HUDEP-2 (cell line): ENCODE results near the gene MRC1.
A peak's percentile ranks its signal among the peaks of the same experiment; 100 is the strongest.
"Not testable (repeated sequence)": the region's sequence is repeated elsewhere in the genome, so short reads cannot be mapped to it uniquely, and the experiment has no call there.

Source experiments
- DNase-seq, 76 experiments: peaks; one replicate each; lab custom pipeline; 2025; ENCODE audit not compliant: unreplicated experiment in 76 of 76; lab: John Stamatoyannopoulos, UW

The MRC1 gene

DNA sequence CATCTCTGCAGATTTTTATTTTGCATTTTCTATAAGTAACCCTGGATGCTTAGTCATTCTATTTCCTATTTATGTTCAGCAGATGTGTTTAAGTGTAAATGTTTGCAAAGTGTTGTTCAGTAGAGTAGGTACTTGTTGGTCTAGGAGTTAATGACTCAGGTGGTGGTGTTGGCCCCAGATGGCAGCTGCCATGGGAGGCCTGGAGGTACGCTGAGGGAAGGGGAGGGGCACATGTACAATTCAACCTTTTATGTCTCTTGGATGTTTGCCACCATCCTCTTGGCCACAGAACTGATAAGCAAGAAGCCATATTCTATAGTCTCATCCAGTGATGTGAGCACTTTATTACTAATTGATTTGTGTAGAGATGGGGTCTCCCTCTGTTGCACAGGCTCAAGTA, 74.5 kb downstream of the MRC1 start:
- peak in 1 of 76 experiments; percentile 1 for DNase-seq

DNA sequence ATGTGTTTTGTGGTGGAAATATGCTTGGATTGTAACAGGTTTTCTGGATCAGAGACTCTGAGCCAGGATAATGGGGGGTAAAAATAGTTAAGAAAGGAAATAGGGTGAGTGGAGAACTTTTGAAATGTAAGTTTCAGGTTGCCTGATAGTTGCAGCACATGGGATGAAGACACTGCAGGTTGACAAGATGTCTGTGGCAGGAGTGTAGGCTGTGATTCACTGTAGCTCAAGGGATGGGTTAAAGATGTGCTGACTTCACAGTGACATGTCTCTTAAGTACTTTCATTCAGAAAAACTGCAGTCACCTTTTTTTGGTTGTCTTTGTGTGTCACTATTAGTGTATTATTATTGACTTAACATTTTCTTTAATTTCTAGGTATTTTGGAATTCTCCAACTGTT, 79.0 kb downstream of the MRC1 start:
- no peak for DNase-seq

DNA sequence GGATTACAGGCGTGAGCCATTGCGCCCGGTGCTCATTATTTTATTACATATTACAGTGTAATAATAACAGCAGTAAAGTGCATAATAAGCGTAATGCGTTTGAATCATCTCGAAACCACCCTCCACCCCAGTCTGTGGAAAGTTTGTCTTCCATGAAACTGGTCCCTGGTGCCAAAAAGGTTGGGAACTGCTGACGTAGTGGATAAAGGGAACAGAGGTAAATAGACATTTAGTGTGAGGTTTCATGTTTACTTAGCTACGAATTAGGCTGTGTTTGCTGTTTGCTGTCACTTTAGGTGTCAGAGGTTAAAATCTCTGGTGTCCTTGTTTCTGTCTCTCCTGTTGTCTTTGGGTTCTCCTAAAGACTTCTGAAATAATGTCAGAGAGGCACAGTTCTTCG, 82.3 kb downstream of the MRC1 start:
- DNase-seq = no peak

DNA sequence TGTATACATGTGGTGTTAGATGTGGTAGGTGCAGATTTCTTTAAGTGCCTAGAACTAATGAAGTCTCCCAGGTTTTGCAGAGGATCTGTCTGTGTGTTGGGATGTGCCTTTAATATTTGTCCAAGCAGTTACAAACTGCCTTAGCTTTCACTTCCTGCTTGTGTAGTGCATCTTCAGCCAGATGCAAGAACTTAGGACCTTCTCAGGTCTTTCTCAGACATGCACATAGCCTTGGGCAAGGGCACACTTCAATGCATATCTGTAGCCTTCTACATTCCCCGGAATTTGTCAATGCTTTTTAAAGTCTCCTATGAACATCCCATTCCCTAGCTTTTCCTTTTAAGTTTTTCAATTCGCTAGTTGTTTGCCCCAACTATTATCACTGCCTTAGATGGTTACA, 95.4 kb downstream of the MRC1 start:
- DNase-seq = no peak

DNA sequence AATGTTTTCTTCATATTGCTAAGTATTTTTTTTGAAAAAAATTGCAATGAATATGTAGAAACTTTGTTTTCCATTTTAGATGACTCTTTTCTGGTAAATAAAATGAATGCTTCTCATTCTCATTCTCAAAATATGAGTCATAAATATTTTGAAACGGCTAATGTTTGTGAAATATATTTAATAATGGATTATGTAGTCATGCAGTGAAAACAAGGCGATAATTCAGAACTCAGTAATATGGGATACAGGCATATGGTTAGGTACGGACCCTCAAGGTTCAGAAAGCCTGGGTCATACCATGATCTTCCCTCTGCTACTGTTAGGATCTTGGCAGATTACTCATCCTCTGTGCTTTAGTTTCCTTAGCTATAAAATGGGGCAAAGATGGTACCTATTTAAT, 96.3 kb downstream of the MRC1 start:
- DNase-seq = no peak

DNA sequence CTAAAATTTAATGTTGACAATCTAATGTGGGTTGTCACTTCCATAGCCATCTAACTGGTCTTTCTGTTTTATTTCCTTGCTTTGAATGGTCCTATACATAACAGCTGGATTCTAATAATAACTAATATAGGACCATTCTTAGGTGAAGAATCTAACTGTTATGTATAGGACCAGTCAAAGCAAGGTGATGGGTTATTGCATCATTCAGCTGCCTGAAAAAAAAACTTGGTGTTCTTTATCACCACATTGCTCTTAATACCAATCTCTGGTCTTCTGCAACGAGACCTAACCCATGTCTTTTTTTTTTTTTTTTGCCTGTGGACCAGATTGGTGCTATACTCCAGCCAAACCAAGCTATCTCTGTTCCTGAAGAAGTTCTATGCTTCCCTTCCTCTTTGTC, 96.9 kb downstream of the MRC1 start:
- no peak for DNase-seq

DNA sequence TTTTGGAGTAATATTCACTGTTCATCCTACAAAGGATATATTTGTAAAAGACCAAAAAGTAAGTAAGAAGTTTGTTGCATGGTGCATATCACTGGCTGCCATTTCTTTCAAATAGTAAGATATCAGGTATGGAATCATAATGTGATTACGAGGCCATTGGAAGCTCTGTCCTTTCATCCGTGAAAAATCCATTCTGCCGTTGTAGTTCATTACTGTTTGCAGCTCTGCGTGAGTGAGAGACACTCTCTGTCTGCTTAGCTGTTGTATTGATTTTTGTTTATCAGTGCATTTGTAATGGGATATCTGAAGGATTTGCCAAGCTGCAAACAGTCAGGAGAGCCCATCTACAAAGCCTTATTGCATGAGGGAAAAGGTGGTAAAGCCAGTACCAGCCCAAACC, 98.5 kb downstream of the MRC1 start:
- no peak for DNase-seq

DNA sequence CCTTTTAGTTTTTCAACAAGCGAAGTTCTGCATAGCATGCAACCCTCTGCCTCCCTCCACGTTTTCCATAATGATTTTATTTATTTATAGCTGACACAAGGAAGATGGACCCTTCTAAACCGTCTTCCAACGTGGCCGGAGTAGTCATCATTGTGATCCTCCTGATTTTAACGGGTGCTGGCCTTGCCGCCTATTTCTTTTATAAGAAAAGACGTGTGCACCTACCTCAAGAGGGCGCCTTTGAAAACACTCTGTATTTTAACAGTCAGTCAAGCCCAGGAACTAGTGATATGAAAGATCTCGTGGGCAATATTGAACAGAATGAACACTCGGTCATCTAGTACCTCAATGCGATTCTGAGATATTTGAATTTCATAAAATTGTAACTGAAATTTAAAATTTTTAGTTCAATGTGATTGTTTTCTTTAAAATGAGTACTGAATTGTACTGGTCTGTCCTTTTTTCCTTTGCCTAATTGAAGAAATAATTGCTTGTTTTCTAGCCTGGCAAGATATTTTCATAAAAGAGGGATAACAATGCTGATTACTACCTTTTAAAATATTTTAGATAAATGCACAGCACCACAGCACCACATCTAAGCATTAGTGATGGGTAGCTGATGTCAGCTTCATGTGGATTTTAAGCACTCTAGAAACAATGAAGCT, 101.1 kb downstream of the MRC1 start:
- DNase-seq = peak in 36 of 76 experiments; percentile 1 to 59 (median 14)

DNA sequence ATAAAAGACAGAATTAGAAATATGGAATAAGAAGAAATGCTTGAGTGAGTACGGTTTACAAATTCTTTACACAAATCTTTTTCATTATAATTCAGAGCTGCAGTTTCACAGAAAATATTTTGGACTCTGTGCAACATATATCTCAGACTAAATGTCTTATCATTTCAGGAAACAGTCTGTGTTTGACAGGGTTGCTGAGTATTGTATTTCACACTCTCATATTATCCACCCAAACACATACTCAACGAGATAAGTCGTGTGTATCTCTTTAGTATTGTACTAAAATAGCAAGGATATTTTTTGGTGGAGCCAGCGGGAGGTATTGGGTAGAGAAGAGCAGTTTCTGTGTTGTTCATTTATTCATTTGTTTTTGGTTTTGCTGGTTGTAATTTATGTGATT, 103.6 kb downstream of the MRC1 start:
- DNase-seq = no peak

DNA sequence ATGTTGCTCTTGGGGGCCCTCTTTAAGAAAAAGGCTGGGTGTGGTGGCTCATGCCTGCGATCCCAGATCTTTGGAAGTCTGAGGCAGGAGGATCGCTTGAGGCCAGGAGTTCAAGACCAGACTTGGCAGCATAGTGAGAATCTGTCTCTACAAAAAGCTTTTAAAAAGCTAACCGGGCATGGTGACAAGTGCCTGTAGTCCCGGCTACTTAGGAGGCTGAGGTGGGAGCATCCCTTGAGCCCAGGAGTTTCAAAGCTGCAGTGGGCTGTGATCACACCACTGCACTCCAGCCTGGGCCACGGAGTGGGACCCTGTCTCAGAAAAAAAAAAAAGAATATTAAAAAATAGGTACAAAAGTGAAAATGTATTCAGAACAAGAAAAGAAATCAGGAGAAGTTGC, 104.5 kb downstream of the MRC1 start:
- DNase-seq = no peak

DNA sequence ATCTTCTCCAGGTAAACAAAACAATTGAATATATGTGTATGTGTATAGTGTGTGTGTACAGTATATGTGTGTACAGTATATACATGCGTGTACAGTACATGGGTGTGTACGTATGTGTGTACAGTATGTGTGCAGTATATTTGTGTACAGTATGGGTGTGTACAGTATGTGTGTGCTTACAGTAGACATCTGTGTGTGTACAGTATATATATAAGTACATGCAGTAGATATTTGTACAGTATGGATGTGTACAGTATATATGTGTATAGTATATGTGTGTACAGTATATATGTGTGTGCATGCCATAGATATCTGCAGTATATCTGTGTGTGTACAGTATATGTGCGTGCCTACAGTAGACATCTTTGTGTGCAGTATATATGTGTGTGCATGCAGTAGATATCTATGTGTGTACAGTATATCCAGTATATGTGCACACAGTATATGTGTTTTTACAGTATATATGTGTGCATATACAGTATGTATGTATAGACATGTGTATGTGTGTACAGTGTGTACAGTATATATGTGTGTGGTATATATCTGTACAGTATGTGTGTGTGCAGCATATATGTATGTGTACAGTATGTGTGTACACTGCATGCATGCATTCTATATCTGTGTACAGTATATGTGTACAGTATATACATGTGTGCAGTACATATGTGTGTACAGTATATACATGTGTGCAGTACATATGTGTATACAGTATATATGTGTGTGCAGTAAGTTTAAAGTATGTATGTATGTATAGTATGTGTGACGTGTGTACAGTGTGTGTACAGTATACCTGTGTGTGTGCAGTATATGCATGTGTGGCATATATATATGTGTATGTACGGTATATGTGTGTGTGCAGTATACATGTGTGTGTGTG, 105.3 kb downstream of the MRC1 start:
- no peak for DNase-seq

DNA sequence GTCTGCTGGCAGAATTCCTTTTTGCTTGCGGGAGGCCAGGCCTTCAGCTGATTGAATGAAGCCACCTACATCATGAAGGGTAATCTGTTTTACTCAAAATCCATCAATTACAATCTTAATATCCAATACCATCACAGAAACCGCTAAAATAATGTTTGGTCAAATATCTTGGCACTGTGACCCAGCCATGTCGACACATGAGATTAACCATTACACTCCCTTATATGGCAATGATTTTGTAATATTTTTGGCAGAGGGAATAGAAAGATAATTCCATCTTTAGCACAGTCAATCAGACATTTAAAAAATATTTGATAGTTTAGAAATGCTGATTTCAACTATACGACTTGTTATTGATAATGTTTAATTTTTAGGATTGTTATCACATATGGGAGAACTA, 106.0 kb downstream of the MRC1 start:
- DNase-seq = no peak

DNA sequence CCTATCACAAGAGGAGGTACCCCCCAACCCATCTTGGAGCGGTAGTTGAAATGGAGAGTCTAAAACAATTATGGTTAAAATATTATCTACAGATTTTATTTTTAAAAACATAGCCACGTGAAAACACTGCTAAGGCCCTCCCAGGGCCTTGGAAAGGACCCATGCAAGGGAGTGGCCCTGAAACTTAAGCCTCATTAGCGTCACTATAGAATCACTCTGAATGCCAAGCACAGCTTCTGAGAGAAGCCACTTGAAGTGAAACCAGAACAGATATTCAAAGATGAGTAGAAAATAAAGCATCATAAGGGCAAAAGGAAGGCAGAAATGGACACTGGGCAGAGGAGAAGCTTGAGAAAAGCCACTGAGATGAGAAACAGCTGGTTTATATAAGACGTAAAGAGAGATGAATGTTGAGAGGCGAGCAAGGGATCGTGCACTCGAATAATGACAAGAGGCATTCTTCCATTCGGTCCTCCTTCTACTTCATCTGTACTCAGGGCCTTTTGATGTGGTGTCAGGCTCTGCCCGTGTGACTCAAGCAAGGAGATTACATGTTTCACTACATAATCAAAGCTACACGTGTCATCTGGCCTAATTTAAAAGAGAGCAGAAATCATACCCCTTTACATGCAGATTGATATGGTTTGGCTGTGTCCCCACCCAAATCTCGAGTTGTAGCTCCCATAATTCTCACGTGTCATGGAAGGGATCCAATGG, 109.2 kb downstream of the MRC1 start:
- no peak for DNase-seq

DNA sequence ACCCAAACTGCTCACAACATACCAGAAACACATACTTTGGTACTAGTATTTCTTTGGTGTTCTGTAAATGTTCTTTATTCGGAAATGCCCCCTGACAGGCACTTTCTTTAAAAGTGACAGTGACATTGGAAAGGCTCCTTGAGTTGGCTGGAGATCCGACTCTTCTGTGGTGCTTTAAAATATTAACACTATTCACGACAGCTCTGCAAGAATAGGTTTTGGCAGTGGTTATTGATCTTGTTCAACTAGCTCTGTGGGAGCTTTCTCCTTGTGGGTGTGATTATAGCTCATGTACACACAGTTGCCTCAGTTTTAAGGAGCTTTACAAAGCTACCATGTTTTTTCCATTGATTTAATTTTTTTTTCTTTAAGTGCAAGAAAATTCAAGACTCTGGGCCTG, 112.2 kb downstream of the MRC1 start:
- DNase-seq = no peak

DNA sequence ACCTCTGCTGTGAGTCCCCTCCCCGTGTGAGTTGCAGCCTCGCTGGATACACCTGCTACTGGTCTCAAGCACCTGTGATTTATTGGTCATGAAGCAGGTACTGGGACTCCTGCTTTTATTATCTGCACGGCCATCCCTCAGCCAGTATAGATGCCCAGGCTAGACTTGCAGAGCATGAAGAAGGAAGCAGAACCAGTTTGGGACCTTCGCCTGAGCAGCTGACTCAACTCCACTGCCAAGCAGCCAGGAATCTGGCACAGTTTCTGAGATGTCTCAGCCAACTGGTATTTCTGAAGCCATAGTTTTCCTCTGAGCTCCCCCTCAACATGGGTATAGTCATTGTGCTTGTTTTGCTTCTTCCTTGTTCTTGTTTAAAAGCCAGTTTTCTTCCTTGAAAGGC, 114.6 kb downstream of the MRC1 start:
- no peak for DNase-seq

DNA sequence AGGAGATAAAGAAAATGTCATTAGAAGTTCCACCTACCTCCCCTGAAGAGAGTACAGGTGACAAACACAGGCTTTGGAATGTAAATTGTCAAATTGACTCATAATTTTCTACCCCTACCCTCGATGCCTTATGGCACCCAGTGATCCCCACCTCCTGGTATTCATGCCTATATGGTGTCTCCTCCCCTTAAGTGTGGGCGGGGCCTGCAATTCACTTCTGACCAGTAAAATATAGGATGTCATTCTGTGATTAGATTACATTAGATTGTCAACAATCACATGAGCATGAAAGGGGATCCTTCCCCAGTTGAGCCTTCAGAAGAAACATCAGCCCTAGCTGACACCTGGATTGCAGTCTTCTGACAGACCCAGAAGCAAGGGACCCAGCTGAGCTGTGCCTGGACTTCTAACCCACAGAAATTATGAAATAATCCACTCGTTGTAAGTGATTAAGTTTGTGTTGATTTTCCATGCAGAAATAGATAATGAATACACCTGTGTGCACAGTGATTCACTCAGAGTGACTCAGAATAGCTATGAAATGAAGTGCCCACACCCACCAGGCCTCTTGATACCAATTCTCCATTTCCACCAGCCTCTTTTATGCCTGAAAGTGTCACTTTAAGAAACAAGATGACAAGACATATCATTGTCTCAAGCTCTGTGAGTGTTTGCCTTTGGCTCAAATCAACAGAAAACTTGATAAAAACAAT, 134.0 kb downstream of the MRC1 start:
- DNase-seq = no peak

DNA sequence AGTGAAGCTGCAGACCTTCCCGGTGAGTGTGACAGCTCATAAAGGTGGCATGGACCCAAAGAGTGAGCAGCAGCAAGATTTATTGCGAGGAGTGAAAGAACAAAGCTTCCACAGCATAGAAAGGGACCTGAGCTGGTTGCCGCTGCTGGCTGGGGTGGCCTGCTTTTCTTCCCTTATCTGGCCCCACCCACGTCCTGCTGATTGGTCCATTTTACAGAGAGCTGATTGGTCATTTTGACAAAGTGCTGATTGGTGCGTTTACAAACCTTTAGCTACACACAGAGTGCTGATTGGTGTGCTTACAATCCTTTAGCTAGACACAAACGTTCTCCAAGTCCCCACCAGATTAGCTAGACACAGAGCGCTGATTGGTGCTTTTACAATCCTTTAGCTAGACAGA, 141.1 kb downstream of the MRC1 start:
- DNase-seq = not testable (repeated sequence)

DNA sequence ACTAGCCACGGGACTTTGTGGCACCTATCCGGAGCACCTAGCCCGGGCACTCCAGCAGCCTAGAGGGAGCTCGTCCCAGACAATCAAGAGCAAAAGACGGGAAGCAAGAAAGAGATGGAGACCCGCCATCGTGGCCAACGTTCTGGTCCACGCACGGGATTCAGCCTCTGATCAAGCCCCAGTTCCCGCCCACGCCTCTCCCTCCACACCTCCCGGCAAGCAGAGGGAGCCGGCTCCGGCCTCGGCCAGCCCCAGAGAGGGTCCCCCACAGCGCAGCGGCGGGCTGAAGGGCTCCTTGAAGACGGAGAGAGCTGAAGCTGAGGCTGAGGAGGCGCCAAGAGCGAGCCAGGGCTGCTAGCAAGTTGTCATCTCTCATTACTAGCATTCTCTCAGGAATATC, 141.6 kb downstream of the MRC1 start:
- DNase-seq = no peak

DNA sequence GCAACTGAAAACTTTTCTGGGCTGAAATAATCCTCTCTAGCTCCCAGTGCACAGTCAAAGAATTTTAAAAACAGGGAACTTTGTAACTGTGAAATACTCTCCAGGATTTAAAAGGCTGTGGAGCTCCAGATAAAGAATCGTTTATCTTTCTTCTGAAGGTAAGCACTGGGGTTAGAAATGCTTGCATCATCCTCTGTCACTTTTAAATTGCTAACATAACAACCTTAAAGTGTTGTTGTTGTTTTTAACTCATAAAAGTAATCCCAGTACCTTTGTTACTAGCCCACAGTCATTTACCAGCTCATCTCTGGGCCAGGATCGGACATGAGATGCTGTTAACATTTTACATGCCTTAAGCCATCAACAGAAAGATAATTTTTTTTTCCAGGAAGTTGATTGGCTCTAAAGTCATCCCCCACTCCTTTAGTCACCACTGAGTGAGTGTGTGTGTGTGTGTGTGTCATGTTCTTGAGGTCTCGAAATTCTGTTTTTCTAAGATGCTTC, 142.8 kb downstream of the MRC1 start, which contains the start of gene SLC39A12:
SLC39A12 (plus strand) TSS at position 51 of the 504 bp plus-strand sequence. CDS start 1,359 bp downstream, outside the sequence.
- no peak for DNase-seq

DNA sequence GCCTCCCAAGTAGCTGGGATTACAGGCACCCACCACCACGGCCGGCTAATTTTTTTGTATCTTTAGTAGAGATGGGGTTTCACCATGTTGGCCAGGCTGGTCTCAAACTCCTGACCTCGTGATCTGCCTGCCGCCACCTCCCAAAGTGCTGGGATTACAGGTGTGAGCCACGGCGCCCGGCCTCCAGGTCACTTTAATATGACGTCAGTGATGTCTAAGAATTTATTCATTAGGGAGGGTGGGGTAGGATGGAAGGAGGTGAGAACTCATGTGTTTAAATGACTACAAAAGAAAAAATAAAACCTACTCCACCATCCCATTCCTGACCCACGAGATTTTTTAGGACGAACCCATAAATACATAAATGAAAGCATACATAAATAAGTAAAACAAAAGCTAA, 145.2 kb downstream of the MRC1 start:
- DNase-seq = not testable (repeated sequence)

DNA sequence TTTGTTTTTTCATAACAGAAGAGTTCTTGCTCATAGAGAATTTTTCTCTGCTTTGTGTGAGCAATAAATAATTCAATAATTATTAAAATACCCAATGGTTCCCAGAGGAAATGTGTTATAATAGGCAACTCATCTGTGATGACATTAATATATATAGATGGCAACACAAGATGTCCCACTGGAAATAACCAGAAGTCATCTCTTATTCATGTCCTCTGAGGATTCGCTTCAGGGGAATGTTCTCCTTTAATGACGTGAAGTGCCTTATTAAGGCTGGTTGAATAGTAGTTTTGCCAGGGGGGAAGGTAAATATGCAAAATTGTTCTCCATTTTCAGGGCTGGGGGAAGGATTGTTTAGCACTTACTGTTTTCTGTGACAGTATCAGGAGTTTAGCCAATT, 145.7 kb downstream of the MRC1 start:
- no peak for DNase-seq
